HepG2 (cell line): Measurements from ENCODE around the gene BRAF.

Source experiments
- ATM ChIP-seq: fragments of 450-650 bp; IDR thresholded peaks from 2 replicates; pipeline ENCODE4 v1.7.1; 2017; ENCODE audit warnings: mild to moderate bottlenecking, borderline replicate concordance
- CBX5 ChIP-seq: sonication (generic); formaldehyde crosslinking; IDR thresholded peaks from 2 replicates; pipeline ENCODE4 v1.4.0; 2020; ENCODE audit warnings: missing genetic modification reagents, borderline replicate concordance
- EP300 ChIP-seq, 3 experiments: sonication (generic) in 1 of 3; formaldehyde crosslinking in 1 of 3; IDR thresholded peaks; 2 replicates each; pipeline versions ENCODE4 v1.5.1 to v1.6.1; 2011 to 2020; ENCODE audit warnings: low read depth in 2 of 3, low read length in 2 of 3, borderline replicate concordance in 1 of 3, improper control_type of control experiment in 1 of 3, mild to moderate bottlenecking in 1 of 3, missing genetic modification reagents in 1 of 3, moderate library complexity in 1 of 3
- IRF9 ChIP-seq: sonication (generic); formaldehyde crosslinking; IDR thresholded peaks from 2 replicates; pipeline ENCODE4 v1.8.0; 2022; ENCODE audit warnings: missing genetic modification reagents, mild to moderate bottlenecking, borderline replicate concordance
- MNT ChIP-seq: fragments of 450-650 bp; IDR thresholded peaks from 2 replicates; pipeline ENCODE4 v1.6.1; 2016
- RERE ChIP-seq: IDR thresholded peaks from 2 replicates; pipeline ENCODE4 v1.6.1; 2016; ENCODE audit warnings: low read depth, missing genetic modification reagents, missing compliant biosample characterization
- RNF2 ChIP-seq: fragments of 450-650 bp; conservative IDR thresholded peaks from 2 replicates; pipeline ENCODE4 v1.6.1; 2016; ENCODE audit warnings: low read depth
- ZFP1 ChIP-seq: IDR thresholded peaks from 2 replicates; pipeline ENCODE4 v1.6.1; 2016
- ZHX1 ChIP-seq: sonication (generic); formaldehyde crosslinking; IDR thresholded peaks from 2 replicates; pipeline ENCODE4 v1.8.1; 2022; ENCODE audit warnings: low read depth, mild to moderate bottlenecking, missing genetic modification reagents
- ZNF263 ChIP-seq: sonication (generic); formaldehyde crosslinking; IDR thresholded peaks from 2 replicates; pipeline ENCODE4 v1.4.0; 2020; ENCODE audit warnings: missing genetic modification reagents
- ZSCAN30 ChIP-seq: sonication (generic); formaldehyde crosslinking; IDR thresholded peaks from 2 replicates; pipeline ENCODE4 v1.5.0; 2020; ENCODE audit warnings: mild to moderate bottlenecking, missing genetic modification reagents

- TF ChIP-seq RERE (CRISPR knock-in tag) = no peak
- TF ChIP-seq ZSCAN30 (CRISPR knock-in tag) = no peak
- TF ChIP-seq CBX5 = no peak
- no peak for TF ChIP-seq IRF9 (CRISPR knock-in tag)
- TF ChIP-seq ZNF263 (CRISPR knock-in tag) = no peak
- no peak for TF ChIP-seq ZHX1 (CRISPR knock-in tag)
- no peak for TF ChIP-seq MNT
- TF ChIP-seq ZFP1 (CRISPR knock-in tag) = no peak
- TF ChIP-seq ATM = no peak
- no peak for TF ChIP-seq RNF2
- TF ChIP-seq EP300 (IDR thresholded peaks at IDR 0.05; ENCODE audit: low read depth in 2 of 2, low read length in 2 of 2) = no peak
- TF ChIP-seq EP300 (CRISPR knock-in tag; IDR thresholded peaks at IDR 0.05; ENCODE audit: borderline replicate concordance) = no peak
Measured at GRCh38 chr7:140774371-140774770, 150.4 kb downstream of the BRAF start.
